ENCODE measurements around the gene PAK1.

The PAK1 gene

GRCh38 chr11:77472991-77473800, 698 bp downstream of the PAK1 start:
- peak; percentile 66 to 70 for DNase-seq

GRCh38 chr11:77471558-77472193, 2.2 kb downstream of the PAK1 start:
- peak; percentile 25 to 31 for DNase-seq

- DNase-seq, result no peak
These were observed 2.9 kb downstream of the PAK1 start for GRCh38 chr11:77470971-77471370.

- DNase-seq, result no peak
These were observed 3.4 kb downstream of the PAK1 start for GRCh38 chr11:77470504-77470903.

GRCh38 chr11:77468527-77468926, 5.4 kb downstream of the PAK1 start:
- no peak for DNase-seq

- DNase-seq, result no peak
These were observed 5.9 kb downstream of the PAK1 start for GRCh38 chr11:77467993-77468392.

GRCh38 chr11:77467233-77467632, 6.7 kb downstream of the PAK1 start:
- no peak for DNase-seq

GRCh38 chr11:77457340-77457739, 16.6 kb downstream of the PAK1 start:
- no peak for DNase-seq

- DNase-seq, result no peak
These were observed 18.2 kb downstream of the PAK1 start for GRCh38 chr11:77455740-77456139.

- no peak for DNase-seq
These were observed 18.8 kb downstream of the PAK1 start for GRCh38 chr11:77454867-77455655.

- DNase-seq, result no peak
These were observed 23.7 kb downstream of the PAK1 start for GRCh38 chr11:77450227-77450626.

GRCh38 chr11:77449784-77450183, 24.1 kb downstream of the PAK1 start:
- DNase-seq, result no peak

GRCh38 chr11:77449060-77449521, 24.8 kb downstream of the PAK1 start:
- DNase-seq, result no peak

- no peak for DNase-seq
These were observed 25.6 kb downstream of the PAK1 start for GRCh38 chr11:77448269-77448668.

- no peak for DNase-seq
These were observed 26.8 kb downstream of the PAK1 start for GRCh38 chr11:77446911-77447629.

GRCh38 chr11:77444261-77444660, 29.6 kb downstream of the PAK1 start:
- no peak for DNase-seq

GRCh38 chr11:77442394-77443053, 31.4 kb downstream of the PAK1 start:
- DNase-seq, result no peak

- no peak for DNase-seq
These were observed 32.5 kb downstream of the PAK1 start for GRCh38 chr11:77441426-77441825.

GRCh38 chr11:77440678-77441077, 33.2 kb downstream of the PAK1 start:
- no peak for DNase-seq

GRCh38 chr11:77438487-77438886, 35.4 kb downstream of the PAK1 start:
- no peak for DNase-seq

GRCh38 chr11:77436969-77437368, 36.9 kb downstream of the PAK1 start:
- no peak for DNase-seq

- DNase-seq, result no peak
These were observed 37.4 kb downstream of the PAK1 start for GRCh38 chr11:77436506-77436905.
